Stimulated activated CD4-positive, alpha-beta T cell treated with anti-CD3 and anti-CD28 coated beads, Interleukin-15, amount 100 ng/mL, for 24 hours (primary cell): Measurements from ENCODE around the gene RHOG.

Source experiments
- DNase-seq: peaks from one replicate; pipeline ENCODE4 v3.0.0-alpha.2; 2020

Gene RHOG

GRCh38 chr11:3840870-3841425, at the start of gene RHOG:
TSS of gene RHOG (minus strand) at chr11:3840959. CDS start at chr11:3828138, 12,821 bp downstream.
- peak; percentile 97 for DNase-seq

- DNase-seq = no peak
Measured at GRCh38 chr11:3890014-3890413, 49.3 kb upstream of the RHOG start.

- DNase-seq = no peak
Measured at GRCh38 chr11:3888876-3889275, 48.1 kb upstream of the RHOG start.

GRCh38 chr11:3886985-3887384, 46.2 kb upstream of the RHOG start:
- no peak for DNase-seq

GRCh38 chr11:3885855-3886254, 45.1 kb upstream of the RHOG start:
- DNase-seq = no peak

DNA sequence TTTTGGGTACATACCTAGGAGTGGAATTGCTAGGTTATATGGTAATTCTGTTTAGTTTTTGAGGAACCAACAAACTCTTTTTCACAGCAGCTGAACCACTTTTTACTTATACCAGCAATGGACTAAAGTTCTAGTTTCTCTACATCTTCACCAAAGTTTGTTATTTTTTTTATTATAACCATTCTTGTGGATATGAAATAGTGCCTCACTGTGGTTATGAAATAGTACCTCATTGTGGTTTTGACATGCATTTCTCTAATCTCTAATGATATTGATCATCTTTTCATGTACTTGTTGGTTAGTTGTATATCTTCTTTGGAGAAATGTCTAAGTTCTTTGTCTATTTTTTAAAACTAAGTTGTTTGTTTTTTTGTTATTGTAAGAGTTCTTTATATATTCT, 41.9 kb upstream of the RHOG start:
- DNase-seq = no peak

- no peak for DNase-seq
Measured at GRCh38 chr11:3880724-3881123, 40.0 kb upstream of the RHOG start.

GRCh38 chr11:3879967-3880542, 39.3 kb upstream of the RHOG start:
- DNase-seq = no peak

- DNase-seq = no peak
Measured at GRCh38 chr11:3879216-3879966, 38.6 kb upstream of the RHOG start.

DNA sequence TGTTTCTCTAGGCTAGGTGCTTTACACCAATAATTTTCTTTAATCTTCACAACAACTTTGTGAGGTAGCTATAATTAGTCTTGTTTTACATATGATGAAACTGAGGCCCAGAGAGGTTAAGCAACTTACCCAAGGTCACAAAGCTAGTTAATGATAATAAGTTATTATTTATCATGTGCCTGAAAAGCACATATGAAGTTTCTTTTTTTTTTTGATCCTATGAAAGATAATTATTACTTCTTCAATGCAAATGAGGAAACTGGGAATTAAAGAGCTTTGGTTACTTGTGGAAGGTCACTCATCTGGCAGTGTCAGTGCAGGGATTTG, 37.5 kb upstream of the RHOG start:
- DNase-seq = no peak

GRCh38 chr11:3877364-3878257, 36.9 kb upstream of the RHOG start:
- no peak for DNase-seq

GRCh38 chr11:3876613-3877012, 35.9 kb upstream of the RHOG start:
- no peak for DNase-seq

GRCh38 chr11:3873712-3874349, 33.1 kb upstream of the RHOG start:
- no peak for DNase-seq

DNA sequence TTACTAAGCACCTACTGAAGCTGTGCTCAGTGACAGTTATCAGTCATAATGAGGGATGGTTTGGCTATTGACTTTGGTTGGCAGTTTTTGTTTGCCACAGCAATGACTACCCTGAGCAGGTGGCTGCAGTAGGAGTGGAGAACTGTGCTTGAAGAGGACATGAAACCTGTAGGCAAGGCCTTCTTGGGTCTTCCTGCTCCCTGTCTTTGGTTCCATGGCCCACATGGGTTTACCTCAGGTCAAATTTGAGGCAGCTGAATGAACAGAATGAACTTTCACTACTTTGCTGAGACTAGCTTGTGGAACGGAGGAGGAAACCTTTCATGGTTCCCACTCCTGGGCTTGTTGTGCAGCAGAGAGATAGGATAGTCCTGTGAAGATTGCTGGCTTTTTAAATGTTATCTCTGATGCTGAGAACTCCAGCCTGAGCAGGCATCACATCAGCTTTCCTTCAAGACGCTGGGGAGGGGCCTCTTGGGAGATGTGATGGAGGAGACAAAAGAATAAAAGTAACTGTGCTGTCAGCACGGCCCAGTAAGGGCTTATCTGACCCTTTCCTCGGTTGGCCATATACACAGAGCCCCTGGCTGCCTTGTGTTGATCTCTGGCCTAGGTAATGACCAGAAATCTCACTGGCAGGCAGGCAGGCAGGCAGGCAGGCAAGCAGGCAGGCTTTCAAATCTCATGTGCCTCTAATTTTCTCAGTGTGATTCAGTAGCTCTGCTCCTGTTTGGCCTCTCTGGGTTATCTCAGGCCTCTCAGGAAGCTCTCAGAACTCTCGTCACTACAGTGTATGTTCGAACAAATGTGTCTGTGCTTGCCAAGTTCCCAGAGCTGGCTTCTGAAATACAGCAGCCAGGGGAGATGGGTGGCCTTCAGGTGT, 26.7 kb upstream of the RHOG start:
- peak; percentile 34 for DNase-seq

DNA sequence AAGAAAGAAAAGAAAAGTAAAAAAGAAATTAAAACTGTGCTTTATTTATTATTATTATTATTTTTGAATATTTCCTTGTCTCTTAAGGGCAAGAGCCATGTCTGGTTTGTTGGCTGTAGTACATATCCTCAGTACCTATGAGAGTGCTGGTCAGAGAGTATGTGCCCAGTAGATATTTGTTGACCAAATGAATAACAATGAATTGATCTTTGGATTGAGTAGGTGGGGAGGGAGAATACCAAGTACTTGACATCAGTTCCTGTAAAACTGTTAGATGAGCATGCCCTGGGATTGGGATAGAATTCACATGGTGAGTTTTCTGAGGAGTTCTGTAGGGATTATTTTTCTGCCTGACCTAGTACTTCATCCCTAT, 26.1 kb upstream of the RHOG start:
- DNase-seq = no peak

- DNase-seq = no peak
Measured at GRCh38 chr11:3866206-3866605, 25.4 kb upstream of the RHOG start.

DNA sequence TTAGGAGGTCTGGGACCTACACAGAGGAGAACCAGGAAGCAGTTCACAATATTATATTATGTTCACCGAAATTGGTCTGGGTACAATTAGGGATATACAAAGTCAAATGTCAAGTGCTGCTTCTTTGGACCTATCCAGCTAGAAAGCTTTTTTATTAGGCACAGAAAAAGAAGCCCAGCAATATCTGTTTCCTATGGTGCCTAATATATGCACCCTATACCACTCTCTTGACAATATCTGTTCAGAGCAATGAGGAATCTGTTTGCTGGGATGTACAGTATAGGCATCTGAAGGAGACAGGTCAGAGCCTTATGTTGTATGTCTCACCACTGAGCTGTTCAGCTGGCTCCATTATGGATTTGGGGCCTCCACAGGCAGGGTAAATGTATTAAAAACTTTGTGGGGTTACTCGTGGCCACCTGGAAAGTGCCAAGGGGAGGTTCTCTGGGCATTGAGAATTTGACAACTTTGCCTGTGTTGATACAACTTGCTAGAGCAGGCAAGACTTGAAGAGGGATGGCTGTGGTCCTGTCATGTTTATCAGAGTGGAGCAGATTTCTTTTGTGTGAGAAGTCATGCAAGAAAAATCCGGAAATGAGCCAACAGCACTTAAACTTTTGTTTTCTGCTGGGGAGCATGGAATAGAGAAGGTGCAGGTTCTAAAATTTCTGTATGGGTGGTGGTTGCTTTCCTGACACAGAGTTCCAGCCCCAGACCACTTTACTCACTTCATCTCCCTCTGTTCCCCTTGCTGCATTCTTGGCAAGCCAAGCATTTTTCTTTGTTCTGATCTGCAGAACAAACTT, 24.8 kb upstream of the RHOG start:
- DNase-seq = no peak

DNA sequence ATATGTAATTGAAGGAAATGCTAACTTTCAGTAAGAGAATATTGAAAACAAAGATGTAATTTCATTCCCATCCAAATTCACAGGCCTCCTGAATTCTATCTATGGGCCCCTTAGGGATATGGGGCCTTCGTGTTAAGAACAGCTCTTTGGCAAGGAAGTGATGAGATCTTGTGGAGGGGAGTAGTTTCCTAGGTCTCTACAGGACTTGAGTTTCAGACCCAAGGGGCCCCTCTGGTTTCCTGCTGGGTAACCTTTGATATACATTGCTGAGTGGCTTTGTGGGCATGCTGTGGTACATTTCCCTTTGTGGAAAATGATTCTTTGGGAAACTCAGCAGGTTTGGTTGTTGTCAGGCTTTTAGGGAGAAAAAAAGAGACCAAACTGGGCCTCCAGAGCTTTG, 20.9 kb upstream of the RHOG start:
- peak; percentile 51 for DNase-seq

GRCh38 chr11:3860898-3861393, 20.2 kb upstream of the RHOG start:
- DNase-seq = peak; percentile 52

DNA sequence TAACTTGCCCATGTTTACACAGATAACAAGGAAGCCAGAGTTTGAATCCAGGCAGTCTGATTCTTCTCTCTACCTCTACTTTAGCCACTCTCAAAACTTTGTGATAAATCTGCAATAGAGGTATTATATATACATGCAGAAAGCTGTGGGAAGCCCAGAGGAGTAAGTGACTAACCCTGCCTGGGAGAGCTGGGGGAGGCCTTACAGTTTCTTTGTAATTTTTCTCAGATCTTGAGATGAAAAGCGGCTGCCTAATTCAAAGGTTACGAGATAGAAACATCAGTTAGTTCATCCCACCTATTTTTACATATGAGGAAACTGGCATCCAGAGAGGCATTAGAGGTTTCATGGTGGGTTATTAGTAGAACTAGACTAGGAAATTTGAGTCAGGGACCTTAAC, 19.6 kb upstream of the RHOG start:
- DNase-seq = peak; percentile 69

DNA sequence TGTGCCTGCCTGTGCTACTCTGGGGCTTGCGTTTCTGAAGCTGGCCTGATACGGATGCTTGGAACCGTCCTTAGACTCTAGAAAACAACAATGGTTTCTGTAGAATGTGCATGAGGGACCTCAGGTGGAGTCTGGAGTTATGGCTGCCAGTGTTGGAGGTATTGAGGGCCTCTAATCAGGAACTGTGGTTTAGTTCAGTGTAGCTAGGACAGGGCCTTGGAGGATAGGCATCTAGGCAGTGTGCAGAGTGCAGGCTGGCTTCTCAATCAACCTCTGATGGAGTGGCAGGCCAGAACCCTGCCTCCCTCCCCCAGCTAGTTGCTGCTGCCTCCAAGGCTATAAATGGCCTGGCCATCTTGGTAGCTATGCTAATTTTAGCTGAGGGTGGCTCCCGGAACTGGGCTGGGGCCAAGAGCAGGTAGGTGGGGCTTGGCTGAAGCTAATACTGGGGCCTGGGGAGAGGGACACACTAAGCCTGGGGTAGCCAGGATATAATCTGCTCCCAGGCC, 18.7 kb upstream of the RHOG start:
- DNase-seq = peak; percentile 34
